Right lung (tissue), 5 donors: ENCODE measurements around the gene MYO10. TPM values are rescaled to one million over a fixed set of nuclear protein-coding genes. Genes with fewer than 3 reads are reported as not detected.

ENCODE experiments used
- DNase-seq, 2 donors: peaks; one replicate each; pipeline ENCODE4 v3.0.0-alpha.2; 2013
- polyA plus RNA-seq, 5 donors: library from polyadenylated mRNA; unstranded; fragments of 120-200 nt; gene quantifications; one replicate each; pipeline versions ENCODE4 v1.2.1 to v1.2.3, GENCODE V29; 2013; ENCODE audit warnings: inconsistent platforms in 1 of 5, low replicate concordance in 1 of 5; ENCODE audit not compliant: insufficient read length in 5 of 5, insufficient read depth in 1 of 5

The MYO10 gene
- polyA plus RNA-seq, 5 donors = 50.1 to 67.9 (median 57.3) TPM

DNA sequence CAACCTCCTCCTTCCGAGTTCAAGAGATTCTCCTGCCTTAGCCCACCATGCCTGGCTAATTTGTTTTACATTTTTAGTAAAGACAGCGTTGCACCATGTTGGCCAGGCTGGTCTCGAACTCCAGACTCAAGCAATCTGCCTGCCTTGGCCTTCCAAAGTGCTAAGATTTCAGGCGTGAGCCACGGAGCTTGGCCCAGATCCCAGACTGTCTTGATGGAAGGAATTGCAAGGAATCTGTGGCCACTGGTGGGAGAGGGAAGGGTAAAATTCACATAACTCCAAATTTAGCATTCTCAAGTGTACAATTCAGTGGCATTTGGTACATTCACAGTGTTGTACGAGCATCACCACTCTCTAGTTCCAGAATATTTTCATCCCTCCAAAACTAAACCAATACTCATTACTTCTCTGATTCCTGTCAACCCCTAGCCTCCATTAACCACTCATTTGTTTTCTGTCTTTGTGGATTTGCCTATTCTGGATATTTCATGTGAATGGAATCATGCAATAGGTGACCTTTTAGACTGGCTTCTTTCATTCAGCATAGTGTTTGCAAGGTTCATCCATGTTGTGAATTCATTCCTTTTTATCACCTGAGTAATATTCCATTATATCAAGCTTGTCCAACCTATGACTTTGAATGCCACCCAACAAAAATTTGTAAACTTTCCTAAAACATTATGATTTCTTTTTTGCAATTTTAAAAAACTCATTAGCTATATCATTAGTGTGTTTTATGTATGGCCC, 8.9 kb upstream of the MYO10 start:
- no peak for DNase-seq

DNA sequence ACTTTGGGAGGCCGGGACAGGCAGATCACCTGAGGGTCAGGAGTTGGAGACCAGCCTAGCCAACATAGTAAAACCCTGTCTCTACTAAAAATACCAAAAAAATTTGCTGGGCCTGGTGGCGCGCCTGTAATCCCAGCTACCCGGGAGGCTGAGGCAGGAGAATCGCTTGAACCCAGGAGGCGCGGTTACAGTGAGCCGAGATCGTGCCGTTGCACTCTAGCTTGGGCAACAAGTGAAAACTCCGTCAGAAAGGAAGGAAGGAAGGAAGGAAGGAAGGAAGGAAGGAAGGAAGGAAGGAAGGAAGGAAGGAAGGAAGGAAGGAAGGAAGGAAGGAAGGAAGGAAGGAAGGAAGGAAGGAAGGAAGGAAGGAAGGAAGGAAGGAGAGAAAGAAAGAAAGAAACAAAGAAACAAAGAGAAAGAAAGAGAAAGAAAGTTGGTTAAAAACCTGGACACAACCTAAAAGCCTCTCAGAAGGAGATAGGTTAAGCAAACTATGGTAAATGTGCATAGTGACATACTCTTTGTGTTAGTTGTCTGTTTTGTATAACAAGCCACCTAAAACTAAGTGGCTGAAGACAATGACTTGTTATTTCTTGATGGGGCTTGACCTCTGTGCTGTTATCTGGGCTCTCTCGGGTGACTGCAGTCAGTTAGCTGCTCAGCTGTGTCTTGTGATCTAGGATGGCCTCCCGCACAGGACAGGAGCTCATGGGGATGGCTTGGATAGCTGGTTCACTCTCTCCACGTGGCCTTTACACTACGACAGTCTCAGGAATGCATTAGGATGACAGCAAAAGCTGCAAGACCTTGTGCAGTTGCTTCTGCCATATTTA, 8.0 kb upstream of the MYO10 start:
- DNase-seq = no peak

DNA sequence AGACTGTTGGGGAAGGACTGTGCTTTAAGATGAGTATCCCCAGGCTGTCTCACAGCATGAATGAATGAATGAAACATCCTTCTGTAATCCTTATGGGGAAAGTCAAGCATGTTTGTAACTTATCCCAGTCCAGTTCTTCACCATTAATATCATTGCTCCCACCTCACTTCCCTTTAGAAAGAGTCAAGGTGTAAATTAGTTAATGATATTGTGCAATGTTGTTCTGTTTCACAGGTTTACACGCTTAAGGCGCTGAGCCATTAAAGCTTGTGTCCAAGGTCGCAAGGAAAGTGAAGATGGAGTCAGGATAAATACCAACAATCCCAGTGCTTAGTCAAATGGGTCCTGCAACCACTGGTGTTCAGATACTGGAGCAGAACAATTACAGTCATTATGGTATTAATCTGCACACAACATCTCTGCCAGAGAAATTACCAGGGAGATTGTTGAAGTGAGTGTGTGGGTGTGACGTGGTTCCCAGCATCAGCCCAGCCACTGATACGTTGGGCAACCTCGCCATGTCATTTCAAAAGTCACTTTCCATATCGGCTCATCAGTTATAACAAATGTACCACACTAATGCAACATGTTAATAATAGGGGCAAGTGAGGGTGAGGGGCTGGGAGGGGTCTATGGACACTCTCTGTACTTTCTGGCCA, 1.5 kb upstream of the MYO10 start:
- no peak for DNase-seq

DNA sequence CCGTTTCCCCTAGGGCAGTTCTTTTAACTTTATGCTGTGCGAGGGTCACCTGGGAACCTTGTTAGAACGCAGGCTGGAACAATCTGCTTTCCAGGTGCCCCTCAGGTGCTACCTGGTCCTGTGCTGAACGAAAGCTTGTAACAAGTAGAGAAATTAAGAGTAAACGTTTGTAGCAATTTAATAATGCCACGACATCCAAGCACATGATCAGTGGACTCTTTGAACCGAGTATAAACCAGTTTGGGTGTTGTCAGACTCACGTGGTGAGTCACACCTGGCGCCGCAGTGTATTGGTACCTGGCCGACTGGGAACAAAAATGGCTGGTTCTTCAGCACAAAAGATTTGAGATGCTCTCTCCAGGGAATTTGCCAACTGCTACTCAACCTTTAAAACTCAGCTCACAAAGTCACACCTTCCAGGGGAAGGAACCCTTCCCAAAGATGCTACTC, 926 bp upstream of the MYO10 start:
- DNase-seq = no peak

DNA sequence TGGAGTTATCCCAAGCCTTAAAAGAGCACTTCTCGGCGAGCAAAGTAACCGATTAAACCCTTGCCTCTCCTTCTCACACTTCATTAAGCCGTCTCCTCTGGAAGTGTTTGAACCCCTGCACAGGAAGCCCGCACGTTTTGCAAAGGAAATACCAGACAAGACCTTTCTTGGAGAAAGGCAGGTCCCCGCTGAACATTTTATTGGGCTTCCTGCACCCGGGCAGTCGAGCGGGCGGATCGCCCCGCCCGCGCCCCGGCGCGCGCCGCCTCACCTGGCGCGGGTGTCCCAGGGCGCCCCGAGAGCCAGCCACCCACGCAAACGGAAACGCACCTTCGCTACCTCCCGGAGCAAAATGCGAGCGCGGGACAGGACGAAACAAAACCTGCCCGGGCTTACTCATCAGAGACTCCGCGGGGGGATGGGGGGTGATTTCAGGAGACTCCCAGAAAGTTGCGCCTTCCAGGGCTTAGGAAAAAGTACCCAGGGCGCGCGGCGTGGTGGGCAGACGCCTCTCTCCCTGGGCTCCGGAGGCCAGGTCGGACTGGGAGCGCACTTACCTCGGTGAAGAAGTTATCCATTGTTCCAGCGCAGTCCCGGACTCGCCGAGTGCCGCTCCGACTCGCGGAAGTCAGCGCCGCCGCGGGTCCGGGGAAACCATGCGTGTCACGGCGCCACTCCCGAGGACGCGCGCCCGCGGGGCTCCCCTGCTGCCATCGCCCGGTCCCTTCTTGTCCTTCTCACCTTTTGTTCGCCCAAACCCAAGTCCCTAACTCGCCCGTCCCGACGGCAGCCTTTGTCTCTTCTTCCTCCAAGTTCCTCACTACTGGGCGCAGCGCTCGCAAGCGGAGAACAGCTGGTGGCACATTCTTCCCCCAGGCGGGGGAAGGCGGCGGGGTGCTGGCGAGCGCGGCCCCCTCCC, 598 bp downstream of the MYO10 start:
- DNase-seq = peak; percentile 75 to 77

DNA sequence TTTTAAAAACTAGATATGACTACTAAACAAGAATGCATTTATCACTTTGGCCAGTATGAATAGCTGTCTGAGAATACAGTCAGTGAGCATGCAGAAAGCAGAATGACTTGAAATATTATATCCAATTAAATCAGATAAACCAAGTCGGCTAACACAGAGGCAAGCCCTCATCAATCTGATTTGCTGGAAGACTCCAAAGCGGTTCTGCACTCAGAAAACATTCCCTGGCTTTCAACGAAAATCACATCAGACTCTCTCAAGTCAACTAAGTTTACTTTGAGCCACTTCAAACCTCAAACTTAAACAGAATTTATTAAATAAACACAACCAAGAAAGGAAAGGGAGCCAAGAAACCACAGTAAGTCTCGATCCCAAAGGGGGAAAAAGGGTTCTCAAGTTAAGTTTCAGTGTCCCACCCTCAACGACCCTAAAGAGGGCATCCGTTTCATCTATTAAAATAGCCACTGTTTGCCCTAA, 1.4 kb downstream of the MYO10 start:
- DNase-seq = no peak

DNA sequence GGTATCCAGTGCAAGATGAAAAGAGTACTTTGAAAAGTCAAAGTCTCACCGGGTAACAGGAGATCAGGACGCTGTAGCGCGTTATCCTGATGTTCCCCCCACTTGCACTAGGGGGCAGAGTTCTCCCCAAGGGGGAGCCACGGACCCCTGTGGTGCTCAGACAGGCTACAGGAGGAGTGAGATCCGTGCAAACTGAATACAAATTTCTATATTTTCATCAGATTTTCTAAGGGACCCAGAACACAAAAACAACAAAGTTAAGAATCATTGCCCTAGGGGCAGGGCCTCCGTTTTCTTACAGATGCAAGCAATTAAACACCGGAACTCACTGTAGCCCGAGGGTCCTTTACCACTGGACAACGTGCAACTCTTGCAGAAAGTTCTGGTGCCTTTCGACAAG, 2.0 kb downstream of the MYO10 start:
- peak in 1 of 2 donors; percentile 73 for DNase-seq

DNA sequence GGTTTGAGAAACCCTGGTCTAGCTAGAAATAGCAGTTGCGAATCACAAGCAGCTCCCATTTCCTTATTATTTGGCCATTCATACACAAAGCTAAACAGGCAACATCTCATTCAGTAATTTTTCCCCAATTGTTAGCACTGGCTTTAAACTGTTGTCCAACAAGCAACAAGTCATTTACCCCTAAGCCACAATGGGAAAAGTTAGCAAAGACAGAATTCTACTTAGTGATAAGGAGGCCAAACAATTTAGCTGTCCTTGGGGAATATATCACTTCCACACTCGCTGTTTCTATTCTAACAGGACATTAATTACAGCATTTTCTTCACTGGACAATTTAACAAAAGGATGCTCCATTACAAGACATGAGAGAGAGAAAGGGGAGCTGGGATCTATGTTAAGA, 2.8 kb downstream of the MYO10 start:
- no peak for DNase-seq

DNA sequence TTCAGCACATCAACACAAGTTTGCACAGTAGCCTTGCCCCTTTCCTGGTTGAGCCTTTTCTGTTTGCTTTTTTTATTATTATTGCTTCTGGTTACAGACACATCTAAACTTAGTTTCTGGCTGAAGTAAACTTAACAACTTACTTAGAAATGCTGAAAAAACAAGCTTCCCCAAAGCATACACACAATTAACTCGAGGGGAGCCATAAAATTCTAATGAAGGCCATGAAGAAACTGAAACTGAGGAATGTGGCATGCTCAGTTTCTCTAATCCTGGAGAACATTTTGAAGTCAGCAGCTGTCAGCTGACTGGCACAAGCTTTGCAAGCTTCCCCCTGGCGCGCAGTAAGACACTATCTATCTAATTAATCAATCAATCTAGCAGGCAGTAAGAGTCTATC, 3.7 kb downstream of the MYO10 start:
- DNase-seq = no peak

DNA sequence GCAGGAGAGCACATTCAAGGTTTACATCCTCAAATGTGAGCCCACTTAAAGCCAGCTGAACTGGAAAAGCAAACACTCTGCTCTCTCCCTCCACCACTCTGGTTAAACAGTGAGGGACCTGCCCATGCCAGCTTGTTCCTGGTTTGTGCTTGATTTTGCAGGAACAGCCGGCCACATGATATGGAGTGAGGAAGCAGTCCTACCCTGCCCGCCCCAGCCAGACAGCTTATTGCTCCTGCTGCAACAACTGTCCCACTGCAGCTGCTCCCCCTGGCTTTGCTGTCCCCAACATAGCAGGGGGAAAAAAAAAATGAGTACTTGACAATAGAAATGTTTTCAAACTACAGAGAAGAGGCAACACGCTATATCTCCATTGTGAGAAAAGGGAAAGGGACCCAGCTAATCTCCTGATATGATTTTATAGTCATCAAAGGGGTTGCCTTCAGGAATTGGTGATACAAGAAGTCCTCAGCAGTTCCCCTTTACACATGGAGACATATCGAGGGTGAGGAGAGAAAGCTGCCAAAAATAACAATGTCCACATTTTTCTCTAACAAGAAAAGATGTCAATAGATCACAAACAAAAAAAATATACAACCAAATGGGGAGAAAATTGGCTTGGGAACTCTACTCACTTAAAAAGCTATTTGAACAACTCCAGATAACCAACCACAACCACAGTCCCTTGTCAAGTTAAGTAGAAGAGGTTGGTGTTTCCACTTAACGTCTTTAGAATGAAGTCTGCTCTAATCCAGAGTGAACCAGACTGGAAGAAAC, 4.6 kb downstream of the MYO10 start:
- DNase-seq = no peak

DNA sequence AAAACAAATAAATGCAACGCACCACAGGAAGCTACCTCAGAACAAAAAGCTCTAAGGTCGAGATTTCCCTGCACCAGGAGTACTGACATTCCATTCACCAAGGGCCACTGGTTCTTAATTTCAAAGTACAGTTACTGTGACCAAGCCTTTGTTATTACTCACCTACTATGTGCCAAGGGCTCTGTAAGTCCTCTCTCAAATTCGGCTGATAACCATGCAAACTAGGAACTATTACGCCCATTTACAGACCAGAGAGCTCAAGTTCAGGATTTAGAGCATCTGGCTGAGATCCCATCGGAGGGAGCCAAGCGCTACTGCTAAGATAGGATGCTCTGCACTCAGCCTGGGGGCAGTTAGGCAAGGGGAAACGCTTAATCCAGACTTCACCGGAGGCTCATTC, 5.6 kb downstream of the MYO10 start:
- DNase-seq = no peak

DNA sequence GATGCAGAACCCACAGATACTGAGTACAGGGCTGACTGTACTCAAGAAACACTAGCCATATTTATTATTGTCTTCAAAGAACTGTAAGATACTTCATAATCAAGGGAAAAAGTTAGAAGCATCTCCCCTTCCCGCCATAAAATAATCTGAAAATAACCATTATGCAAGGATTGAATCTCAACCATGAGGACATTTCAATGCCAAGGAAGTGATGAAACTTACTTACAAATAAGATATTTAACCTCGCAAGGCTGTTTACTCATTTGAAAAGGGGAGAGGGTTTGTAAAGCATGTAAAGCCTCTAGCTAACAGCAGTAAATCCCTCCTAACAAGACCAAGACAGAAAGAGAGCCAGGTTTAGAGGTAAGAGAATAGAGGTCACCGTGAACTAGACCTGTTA, 6.3 kb downstream of the MYO10 start:
- DNase-seq = no peak

DNA sequence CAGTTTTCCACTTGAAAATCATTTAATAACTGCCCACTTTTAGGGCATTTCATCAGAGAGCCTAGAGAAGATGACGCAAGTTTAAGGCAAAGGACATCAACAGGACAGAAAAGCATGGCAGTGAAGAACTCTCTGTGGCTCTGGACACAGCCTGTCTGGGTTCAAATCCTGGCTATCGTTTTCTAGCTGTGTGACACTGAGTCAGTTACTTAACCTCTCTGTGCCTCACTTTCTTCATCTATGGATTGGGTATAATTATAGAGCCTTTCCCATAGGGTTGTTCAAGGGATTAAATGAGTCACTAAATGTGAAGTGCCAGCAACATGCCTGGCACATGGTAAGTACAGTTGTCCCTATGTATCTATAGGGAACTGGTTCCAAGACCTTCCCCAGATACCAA, 6.7 kb downstream of the MYO10 start:
- no peak for DNase-seq

DNA sequence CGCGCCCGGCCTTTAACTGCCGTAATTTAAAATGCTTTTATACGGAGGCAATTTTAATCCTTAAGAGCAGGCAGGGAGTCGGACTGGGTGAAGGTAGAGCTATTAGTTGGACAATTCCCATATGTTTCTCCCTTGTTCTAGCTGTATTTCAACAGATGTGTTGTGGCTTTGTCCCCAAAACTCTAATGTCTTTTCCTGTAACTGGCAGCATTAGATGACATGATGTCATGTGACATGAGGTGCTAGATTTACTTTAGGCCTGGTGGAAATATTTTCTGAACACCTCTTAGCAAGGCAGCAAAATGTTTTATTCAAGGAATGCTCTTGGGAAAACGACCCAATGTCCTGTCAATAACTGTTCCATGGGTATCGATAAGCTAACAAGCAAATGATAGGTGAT, 8.5 kb downstream of the MYO10 start:
- DNase-seq = no peak

DNA sequence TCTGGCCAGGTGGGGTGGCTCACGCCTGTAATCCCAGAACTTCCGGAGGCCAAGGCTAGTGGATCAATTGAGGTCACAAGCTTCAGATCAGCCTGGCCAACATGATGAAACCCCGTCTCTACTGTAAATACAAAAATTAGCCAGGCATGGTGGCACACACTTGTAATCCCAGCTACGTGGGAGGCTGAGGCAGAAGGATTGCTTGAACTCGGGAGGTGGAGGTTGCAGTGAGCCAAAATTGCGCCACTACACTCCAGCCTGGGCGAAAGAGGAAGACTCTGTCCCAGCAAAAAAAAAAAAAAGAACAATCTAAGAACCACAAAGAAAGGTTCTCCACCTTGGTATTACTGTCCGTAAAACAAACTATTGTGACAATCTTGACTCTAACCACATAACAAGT, 9.7 kb downstream of the MYO10 start:
- DNase-seq = no peak

DNA sequence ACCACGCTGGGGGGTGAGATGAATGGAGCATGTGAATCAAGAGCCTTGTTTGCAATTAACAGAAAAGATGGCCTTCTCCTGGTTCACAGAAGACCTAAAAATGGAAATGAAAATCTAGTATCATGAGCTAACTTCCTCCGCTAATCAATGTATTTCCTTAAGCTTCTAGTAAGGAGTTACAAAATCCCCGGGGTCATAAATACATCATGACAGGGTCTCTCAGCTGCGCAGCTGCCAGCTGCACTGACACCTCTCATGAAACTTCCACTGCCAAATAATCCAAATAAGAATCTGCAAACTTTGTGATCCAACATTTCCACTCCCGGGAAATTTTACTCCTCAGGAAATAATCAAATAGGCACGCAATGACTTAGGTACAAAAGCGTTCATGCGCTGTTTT, 11.9 kb downstream of the MYO10 start:
- no peak for DNase-seq

DNA sequence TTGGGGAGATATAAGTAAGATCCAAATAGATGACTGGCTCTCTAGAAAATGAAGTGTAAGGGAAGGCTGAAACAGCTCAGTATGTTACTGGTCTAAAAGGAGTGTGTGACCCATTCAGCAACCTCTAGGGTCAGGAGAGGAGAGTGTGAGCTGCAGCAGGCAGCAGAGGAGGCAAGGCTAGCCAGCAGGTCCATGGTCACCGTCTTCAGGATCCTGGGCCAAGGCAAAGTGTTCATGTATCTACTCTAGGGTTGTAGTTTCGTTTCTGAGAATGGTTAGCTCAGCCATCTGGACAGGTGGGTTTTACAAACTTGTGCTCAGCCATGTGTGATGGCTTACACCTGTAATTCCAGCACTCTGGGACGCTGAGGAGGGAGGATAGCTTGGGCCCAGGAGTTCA, 13.7 kb downstream of the MYO10 start:
- DNase-seq = no peak

DNA sequence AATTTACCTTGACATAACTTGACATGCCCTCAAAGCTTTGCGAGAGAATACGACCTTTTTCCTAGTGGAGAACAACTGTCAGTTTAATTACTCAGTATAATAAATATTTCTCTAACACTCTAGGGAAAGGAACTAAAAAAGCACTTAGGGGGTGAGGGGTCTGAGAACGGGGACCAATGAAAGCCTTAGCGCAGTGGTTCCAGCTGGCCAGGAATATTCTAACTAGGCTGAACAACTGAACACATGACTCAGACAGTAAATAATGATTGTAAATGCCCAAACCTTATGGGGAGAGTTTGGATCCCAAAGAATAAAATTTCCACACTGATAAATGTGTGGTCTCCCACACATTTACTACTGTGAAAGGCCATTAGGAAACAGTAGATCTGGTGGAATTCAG, 14.9 kb downstream of the MYO10 start:
- no peak for DNase-seq

DNA sequence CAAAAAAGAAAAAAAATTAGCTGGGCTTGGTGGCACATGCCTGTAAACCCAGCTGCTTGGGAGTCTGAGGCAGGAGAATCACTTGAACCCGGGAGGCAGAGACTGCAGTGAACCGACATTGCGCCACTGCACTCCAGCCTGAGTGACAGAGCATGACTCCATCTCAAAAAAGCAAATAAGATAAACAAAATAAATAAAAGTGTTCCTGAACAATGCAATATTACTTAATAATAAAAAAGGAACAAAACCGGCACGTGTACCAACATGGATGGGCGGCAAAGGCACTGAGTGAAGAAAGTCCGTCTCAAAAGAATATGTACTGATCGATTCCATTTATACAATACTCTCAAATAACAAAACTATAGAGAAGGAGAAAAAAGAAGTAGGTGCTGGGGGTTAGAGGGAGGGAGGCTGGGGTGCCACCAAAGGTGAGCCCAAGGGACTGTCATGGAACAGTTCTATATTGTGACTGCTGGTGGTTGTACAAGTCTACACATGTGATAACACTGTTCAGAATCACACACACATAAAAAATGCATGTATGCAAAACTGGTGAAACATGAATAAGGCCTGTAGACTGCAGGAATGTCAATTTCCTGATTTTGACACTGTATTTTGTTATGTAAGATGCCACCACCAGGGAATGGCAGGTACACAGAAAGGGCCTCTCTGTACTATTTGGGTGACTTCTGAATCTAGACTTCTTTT, 15.8 kb downstream of the MYO10 start:
- no peak for DNase-seq
